Activated CD8-positive, alpha-beta memory T cell treated with anti-CD3 and anti-CD28 coated beads, Interleukin-2, amount 50 U/mL, for 24 hours (primary cell): ENCODE results near the gene PCDHGC3.

Experiments used
- DNase-seq: peaks from one replicate; pipeline ENCODE4 v3.0.0-alpha.2; 2020; ENCODE audit errors: extremely low read depth

The PCDHGC3 gene

GRCh38 chr5:141508440-141508797, 32.7 kb downstream of the PCDHGC3 start:
- no peak for DNase-seq

GRCh38 chr5:141508798-141509611, 33.2 kb downstream of the PCDHGC3 start:
- DNase-seq, result no peak

DNA sequence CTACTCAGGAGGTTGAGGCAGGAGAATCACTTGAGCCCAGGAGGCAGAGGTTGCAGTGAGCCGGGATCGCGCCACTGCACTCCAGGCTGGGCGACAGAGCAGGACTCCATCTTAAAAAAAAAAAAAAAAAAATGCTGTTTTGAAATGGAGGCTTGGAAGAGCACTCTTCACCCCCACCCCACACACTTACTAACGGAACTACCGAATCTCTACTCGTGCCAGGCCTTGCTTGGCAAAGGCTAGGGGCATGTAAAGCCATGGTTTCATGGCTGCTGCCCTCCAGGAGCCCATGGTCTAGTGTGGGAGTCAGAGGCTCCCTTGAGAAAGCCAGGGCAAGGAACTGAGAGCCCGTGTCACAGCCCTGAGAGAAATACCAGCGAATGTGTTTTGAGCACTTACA, 34.4 kb downstream of the PCDHGC3 start:
- DNase-seq, result no peak

DNA sequence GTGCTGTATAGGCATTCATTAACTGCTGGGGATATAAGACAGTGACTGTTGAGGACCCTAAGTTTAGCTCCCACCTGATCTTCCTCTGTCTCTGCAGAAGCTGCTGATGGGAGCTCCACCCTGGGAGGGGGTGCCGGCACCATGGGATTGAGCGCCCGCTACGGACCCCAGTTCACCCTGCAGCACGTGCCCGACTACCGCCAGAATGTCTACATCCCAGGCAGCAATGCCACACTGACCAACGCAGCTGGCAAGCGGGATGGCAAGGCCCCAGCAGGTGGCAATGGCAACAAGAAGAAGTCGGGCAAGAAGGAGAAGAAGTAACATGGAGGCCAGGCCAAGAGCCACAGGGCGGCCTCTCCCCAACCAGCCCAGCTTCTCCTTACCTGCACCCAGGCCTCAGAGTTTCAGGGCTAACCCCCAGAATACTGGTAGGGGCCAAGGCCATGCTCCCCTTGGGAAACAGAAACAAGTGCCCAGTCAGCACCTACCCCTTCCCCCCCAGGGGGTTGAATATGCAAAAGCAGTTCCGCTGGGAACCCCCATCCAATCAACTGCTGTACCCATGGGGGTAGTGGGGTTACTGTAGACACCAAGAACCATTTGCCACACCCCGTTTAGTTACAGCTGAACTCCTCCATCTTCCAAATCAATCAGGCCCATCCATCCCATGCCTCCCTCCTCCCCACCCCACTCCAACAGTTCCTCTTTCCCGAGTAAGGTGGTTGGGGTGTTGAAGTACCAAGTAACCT, 35.3 kb downstream of the PCDHGC3 start:
- no peak for DNase-seq

DNA sequence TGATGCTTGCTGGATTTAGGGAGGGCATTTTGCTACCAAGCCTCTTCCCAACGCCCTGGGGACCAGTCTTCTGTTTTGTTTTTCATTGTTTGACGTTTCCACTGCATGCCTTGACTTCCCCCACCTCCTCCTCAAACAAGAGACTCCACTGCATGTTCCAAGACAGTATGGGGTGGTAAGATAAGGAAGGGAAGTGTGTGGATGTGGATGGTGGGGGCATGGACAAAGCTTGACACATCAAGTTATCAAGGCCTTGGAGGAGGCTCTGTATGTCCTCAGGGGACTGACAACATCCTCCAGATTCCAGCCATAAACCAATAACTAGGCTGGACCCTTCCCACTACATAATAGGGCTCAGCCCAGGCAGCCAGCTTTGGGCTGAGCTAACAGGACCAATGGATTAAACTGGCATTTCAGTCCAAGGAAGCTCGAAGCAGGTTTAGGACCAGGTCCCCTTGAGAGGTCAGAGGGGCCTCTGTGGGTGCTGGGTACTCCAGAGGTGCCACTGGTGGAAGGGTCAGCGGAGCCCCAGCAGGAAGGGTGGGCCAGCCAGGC, 36.1 kb downstream of the PCDHGC3 start:
- DNase-seq, result no peak

- peak; percentile 59 for DNase-seq
Measured at GRCh38 chr5:141512390-141512910, 36.7 kb downstream of the PCDHGC3 start.

DNA sequence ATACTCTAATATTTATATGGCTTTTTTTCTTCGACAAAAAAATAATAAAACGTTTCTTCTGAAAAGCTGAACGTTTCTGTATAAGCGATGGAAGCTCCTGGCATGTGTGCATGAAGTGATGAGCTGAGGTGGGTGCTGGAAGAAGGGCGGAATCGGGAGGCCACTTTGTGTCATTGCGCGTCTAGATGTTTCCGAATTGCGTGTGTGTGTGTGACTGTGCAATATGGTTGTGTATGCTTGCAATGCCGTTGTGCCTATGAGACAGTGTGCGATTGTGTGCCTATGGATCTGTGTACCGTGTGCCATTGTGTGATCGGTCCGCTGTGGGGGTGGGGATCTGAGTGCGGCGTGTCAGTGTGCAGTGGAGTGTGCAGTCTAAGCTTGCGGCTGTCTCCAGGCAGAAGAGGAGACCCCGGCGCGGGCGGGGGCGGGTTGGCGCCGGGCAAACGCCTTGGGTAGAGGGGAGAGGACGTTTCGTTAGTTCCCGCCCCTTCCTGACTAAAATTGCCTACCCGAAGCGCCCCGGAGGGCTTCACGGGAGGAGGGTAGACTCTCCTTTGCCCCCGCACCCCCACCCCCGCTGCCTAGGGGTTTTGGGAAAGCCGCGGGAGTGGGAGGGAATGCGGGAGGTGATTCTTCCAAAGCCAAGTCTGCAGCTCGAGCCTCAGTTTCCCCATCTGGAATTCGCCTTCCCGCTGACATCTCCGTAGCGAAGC, 37.3 kb downstream of the PCDHGC3 start:
- DNase-seq, result no peak

DNA sequence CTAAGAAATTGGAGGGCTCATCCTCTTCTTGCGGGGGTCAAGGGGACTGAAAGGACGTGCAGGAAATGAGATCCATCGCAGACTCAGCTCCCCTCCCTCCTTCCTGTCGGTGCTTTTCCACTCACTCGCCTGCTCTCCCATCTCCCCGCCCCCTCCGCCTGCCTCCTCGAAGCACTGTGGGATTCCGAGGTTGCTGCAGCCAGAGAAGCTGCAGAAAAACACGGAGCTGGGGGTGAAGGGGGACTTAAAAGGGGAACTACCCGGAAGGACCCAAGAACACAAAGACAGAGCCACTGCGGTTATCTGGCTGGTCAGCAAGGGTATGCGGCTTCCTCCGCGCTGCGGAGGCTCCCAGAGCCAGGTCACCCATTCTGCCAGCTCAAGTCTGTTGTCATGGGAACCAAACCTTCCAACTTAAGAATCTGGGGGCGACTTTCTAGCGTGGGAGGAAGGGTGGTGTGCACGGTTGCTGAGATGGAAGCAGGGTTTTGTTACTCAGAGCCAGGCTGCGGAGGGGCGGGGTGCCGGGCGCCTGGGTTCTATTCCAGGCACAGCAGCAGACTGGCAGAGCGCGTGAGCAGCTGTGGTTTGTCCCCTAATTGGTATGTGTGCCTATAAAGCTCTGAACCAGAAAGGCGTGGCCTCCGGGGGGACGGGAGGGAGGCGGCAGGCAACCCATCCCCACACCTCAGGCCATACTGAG, 38.0 kb downstream of the PCDHGC3 start:
- peak; percentile 44 for DNase-seq

DNA sequence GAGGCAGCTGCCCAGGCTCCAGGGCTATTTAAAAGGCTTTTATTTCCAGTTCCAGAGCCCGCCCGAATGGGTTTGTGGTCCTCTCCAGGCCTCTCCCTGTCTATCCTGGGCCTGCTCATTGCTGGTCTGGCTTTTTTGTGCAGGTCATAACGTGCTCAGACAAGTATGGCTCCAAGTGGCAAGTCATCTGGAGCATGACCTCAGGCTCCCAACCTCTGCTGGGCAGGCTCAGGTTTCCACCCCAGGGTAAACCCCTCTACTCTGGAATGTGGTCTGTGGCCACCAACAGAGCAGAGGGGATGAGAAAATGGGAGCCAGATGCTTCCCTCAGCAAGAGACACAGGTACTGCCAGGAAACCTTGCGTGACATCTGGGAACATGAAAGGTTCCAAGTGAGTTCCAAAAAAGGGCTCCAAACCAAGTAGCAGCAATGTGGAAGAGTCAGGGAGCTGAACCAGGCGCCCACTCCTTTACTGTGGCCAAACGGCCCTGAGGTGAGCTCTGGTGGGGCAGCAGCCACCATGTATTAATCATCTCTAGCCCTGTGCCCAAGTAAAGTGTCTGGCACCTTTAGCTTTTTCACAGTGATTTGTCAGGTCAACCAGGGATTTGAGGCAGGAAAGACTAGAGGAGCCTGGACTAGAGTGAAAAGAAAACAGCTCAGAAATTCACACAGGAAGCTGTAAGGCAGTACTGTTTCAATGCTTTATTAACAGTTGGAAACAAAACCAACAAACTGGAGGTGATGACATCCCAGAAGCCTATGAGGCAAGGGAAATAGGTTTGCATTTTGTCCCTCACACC, 38.8 kb downstream of the PCDHGC3 start:
- no peak for DNase-seq

DNA sequence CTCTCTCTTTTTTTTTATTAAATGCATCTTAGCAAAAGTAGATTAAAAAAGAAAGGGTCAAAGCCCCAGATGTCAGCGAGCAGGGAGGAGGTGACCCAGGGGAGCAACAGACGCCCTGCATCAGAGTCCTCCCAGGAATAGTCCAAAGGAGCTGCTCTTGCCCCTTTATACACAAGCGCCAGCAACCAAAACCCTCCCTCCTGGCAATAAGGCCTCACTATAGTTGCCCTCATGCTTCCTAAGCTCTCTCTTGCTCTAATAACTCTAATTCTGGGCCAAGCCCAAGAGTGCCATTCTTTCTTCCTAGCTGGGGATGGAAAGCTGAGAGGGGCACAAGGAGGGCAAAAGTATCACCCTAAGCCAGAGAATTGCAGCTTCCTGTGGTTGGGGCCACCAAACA, 39.4 kb downstream of the PCDHGC3 start:
- no peak for DNase-seq

DNA sequence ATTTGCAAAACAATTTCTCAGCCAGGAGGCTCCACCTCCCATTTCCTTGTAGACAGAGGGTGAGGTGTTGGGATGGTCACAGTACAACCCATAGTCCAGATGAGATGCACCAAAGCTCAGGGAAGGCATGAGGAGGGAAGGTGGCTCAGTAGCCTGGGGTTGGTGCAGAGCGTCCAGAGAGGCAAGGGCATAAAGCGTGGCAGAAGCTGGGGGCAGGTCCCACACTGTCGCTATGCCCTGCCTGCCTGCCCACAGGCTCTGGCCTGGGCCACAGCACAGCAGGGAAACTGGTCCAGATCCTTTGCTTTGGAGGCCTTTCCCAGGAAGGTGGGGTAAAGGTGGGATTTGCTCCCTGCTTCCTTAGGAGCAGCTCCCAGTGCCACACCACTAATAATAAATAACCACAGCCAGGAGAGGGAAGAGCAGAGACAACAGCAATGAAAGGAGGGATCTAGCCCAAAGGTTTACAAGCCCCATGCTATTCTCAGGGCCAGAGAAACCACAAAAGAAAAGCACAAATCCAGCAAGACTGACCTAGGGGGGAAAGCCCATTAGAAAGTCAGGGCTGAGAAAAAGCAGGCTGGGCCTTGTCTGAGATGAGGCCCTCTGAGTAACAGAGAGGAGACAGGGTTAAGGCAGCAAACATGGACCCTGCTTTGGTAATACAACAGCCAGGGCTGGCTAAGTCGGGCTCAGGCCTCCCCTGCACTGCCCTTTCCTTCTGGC, 40.3 kb downstream of the PCDHGC3 start:
- DNase-seq, result no peak

DNA sequence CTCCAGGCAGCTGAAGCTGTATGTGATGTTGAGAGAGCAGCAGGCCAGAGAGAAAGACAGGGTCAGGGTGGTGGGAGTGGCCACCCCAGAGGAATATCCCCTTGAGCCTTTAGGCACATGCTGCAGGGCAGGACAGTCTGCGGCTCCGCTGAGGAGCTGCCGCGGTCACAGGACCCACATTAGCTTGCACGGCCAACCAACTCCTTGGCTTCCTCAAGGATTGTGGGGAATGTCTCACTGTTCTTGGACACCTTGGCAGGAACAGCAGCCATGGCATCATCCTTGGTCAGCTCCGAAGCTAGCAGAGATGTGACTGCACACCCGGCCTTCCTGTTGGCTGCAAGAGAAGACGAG, 40.9 kb downstream of the PCDHGC3 start:
- no peak for DNase-seq

GRCh38 chr5:141517312-141517711, 41.5 kb downstream of the PCDHGC3 start:
- no peak for DNase-seq

DNA sequence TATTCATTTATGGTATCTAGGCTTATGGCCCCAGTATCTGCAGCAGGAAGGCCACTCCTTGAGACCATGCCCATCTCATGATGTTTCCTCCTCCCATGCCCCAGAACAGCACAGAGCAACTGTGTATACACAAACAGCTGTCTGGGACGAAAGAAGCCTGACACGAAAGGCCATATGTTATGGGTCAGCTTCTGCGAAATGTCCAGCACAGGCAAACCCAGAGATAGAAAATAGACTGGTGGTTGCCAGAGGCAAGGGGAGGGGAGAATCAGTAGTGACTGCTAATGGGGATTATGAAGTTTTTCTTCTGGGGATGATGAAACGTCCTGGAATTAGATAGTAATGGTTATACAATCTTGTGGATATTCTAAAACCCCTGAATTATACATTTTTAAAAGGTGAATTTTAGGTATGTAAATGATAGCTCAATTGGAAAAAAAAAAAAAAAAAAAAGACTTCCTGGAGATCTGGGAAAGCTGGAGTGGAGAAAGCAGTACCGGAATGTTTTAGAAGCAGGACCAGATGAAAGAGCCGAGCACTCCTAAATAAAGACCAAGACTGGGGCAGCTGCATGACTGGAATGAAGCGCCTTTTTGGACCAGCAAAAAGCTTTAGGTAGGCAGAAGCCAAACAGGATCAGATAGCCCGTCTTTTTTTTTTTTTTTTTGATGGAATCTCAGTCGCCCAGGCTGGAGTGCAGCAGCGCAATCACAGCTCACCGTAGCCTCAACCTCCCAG, 42.3 kb downstream of the PCDHGC3 start:
- DNase-seq, result no peak

DNA sequence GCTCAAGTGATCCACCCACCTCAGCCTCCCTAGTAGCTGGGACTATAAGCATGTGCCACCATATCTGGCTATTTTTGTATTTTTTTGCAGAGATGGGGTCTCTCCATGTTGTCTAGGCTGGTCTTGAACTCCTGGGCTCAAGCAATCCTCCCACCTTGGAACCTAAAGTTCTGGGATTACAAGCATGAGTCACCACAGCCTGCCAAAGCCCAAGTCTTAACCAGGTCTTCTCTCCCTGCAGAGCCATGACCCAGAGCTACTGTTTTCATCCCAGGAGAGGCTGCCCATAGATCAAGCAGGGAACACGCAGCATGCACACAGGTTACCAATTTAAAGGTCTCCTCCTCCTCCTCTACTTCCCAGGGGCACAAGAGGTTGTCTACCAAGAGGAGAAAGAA, 42.9 kb downstream of the PCDHGC3 start:
- no peak for DNase-seq

DNA sequence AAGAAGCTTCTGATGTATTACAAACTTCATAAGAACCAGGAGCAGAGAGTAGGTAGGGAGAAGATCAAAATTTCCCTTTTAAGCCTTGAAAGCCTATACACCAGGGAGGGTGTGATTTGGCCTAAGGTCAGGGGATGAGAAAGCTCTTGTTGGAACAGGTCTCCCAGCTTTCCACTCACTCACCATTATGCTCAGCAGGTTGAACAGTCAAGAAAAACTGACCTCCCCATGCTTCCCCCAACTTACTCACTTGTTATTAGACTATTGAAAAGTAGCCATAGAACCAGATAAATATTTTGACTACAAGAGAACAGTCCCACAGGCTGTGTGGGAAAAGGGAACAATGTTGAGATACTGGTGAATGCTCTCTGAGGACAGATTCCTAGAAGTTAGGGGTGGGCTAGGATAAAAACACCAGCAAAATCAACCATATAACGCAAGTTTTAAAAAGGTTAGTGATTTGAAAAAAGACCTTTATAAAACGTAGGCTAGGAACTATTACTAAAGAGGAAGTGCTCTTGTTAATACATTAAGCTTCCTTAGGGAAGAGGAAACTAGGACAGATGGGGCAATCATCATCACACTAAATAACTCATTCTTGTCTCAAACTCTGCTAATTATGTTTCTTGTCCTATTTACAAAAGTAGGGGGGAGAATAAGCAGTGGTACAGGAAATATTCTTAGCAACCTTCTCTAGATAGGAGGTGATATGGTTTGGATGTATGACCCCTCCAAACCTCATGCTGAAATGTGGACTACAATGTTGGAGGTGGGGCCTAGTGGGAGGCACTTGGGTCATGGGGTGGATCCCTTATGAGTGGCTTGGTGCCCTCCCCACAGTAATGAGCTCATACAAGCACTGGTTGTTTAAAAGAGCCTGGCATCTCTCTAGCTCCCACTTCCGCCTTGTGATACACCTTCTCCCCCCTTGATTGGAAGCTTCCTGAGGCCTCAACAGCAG, 44.1 kb downstream of the PCDHGC3 start:
- DNase-seq, result no peak

- DNase-seq, result no peak
Measured at GRCh38 chr5:141521244-141521781, 45.5 kb downstream of the PCDHGC3 start.

DNA sequence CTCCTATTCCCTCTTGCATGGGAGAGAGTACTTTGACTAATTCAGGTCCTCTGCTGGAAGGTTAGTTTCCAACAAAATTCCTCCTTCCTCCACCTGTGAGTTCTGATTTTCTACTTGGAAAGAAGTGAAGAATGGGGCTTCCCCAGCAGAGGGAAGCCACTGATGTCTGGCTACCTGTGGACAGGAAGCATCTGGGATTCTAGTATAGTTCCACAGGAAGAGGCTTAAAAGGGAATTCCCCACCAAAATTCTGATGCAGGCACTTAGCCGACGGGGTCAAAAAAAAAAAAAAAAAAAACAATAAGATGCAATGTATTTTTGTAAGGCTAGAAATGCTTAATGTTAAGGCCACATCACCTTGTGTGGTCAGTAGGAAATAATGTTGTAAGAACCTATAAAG, 46.5 kb downstream of the PCDHGC3 start:
- DNase-seq, result no peak
